NT2/D1 (cell line): ENCODE results near the gene CRNKL1.

Experiments
- SUZ12 ChIP-seq: IDR thresholded peaks from 2 replicates; pipeline ENCODE4 v1.6.1; 2011; ENCODE audit not compliant: insufficient read length, insufficient read depth; ENCODE audit errors: extremely low read depth
- YY1 ChIP-seq: IDR thresholded peaks from 2 replicates; pipeline ENCODE4 v1.6.1; 2011; ENCODE audit not compliant: insufficient read length, insufficient read depth
- ZNF274 ChIP-seq: IDR thresholded peaks from 2 replicates; pipeline ENCODE4 v1.6.1; 2011; ENCODE audit warnings: mild to moderate bottlenecking, low read depth, low read length

GRCh38 chr20:20051767-20052073 lies 546 bp downstream of the CRNKL1 start:
- TF ChIP-seq YY1 (no peak), ZNF274 (no peak), SUZ12 (no peak)
